Thyroid gland (tissue), 4 donors: Measurements from ENCODE around the gene ZNF281. TPM values are rescaled to one million over a fixed set of nuclear protein-coding genes. Genes with fewer than 3 reads are reported as not detected.

ENCODE experiments used
- DNase-seq, 2 donors: peaks; one replicate each; pipeline ENCODE4 v3.0.0-alpha.2; 2019
- H3K27ac ChIP-seq, 3 donors: fragments of 200-600 bp; sonication (generic); 1 replicate in 2 of 3; 2 replicates in 1 of 3; pipeline ENCODE4 v1.5.1; 2016 to 2019; ENCODE audit warnings: mild to moderate bottlenecking in 1 of 3, moderate library complexity in 1 of 3
- H3K27me3 ChIP-seq: fragments of 200-600 bp; sonication (generic); one replicate; pipeline ENCODE4 v1.5.1; 2019
- H3K36me3 ChIP-seq, 2 donors: fragments of 200-600 bp; sonication (generic); one replicate each; pipeline ENCODE4 v1.5.1; 2016 to 2019
- H3K4me1 ChIP-seq, 2 donors: fragments of 200-600 bp; sonication (generic); one replicate each; pipeline ENCODE4 v1.5.1; 2017 to 2019
- H3K4me3 ChIP-seq, 3 donors: fragments of 200-600 bp; sonication (generic); replicated peaks in 1 of 3; 1 replicate in 2 of 3; 2 replicates in 1 of 3; pipeline ENCODE4 v1.5.1; 2016; ENCODE audit warnings: mild to moderate bottlenecking in 1 of 3
- H3K9me3 ChIP-seq: fragments of 200-600 bp; sonication (generic); one replicate; pipeline ENCODE4 v1.5.1; 2017
- POLR2A ChIP-seq, 2 donors: fragments of 450-650 bp; IDR thresholded peaks; one replicate each; pipeline ENCODE4 v1.6.1; 2017; ENCODE audit warnings: antibody characterized with exemption in 2 of 2, mild to moderate bottlenecking in 2 of 2, moderate library complexity in 1 of 2
- WGBS, 2 donors: methylation state at CpG; one replicate each; pipeline ENCODE4 v1.1.5; 2017; 5-methylcytosine and 5-hydroxymethylcytosine counted together
- intact Hi-C: fragments of 100-400 bp; cut with DNase I; formaldehyde crosslinking; loops from one replicate; pipeline ENCODE4 v1.15.1; 2023
- total RNA-seq, 4 donors: library from RNA; depleted of rRNA; stranded (reverse); fragments of >200 nt; gene quantifications; one replicate each; pipeline ENCODE4 v1.2.3, GENCODE V29; 2016
- TF ChIP-seq, protein P1 (sequence below), 6 experiments: fragments of 200-600 bp in 3 of 6; fragments of 450-650 bp in 3 of 6; sonication (generic) in 3 of 6; IDR thresholded peaks; one replicate each; pipeline ENCODE4 v1.5.1; 2016 to 2019; ENCODE audit warnings: antibody characterized with exemption in 6 of 6, mild to moderate bottlenecking in 2 of 6, inconsistent platforms in 1 of 6, moderate library complexity in 1 of 6

Gene ZNF281
- total RNA-seq, 4 donors from 2014 or later = 9.8 to 16.9 (median 12.5) TPM

DNA sequence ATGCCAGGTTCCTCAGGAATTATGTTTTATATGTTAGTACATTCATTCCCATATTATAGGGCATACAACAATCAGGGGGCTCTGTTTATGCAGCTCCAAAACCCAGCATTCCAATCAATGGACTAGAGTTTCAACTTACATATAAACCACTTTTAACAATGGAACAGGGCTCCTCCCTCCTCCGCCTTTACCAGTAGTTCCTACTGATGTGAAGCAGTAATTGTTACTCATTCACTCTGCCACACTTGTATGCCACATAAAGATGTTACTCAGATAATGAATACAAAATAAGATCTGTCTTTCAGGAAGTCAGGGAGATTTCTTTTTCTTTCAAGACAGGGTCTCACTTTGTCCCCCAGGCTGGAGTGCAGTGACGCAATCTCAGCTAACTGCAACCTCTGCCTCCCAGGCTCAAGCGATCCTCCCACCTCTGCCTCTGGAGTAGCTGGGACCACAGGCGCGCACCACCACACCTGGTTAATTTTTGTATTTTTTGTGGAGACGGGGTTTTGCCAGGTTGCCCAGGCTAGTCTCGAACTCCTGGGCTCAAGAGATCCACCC, 17.1 kb downstream of the ZNF281 start:
- DNase-seq = no peak
- Histone ChIP-seq H3K27me3 (no peaks in the 10 kb centered on the region), H3K4me1 (no peaks in the 10 kb centered on the region), H3K9me3 (no peaks in the 10 kb centered on the region), H3K4me3 (no peak overlapping the region), H3K36me3 (no peaks in the 10 kb centered on the region), H3K27ac (no peak overlapping the region)
- 91 to 94% methylated on average over 7 of the region's 7 CpGs for WGBS, 2 donors
- TF ChIP-seq, protein P1, sequence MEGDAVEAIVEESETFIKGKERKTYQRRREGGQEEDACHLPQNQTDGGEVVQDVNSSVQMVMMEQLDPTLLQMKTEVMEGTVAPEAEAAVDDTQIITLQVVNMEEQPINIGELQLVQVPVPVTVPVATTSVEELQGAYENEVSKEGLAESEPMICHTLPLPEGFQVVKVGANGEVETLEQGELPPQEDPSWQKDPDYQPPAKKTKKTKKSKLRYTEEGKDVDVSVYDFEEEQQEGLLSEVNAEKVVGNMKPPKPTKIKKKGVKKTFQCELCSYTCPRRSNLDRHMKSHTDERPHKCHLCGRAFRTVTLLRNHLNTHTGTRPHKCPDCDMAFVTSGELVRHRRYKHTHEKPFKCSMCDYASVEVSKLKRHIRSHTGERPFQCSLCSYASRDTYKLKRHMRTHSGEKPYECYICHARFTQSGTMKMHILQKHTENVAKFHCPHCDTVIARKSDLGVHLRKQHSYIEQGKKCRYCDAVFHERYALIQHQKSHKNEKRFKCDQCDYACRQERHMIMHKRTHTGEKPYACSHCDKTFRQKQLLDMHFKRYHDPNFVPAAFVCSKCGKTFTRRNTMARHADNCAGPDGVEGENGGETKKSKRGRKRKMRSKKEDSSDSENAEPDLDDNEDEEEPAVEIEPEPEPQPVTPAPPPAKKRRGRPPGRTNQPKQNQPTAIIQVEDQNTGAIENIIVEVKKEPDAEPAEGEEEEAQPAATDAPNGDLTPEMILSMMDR (IDR thresholded peaks at IDR 0.05) = no peak
- no peak for TF ChIP-seq POLR2A (IDR thresholded peaks at IDR 0.05)
- intact Hi-C loops = no loop called here

DNA sequence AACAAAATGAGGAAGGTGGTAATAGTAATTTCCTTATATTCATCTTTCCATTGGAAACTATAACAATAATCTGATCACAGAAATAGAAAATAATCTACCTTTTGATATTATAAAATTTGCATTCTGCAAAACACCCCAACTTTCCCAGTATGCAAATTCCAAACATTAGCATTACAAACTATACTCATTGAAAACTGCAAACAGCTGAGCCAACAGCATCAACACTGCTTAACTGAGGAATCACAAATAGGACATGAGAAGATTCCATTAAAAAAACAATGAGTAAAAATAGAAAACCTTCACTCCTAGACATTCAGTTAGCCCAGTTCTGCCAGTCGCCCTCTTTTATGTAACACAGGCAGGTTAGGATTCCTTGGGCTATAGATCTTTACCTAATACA, 18.1 kb downstream of the ZNF281 start:
- H3K9me3 ChIP-seq = no peaks in the 10 kb centered on the region
- no peaks in the 10 kb centered on the region for H3K4me1 ChIP-seq
- intact Hi-C loops = no loop called here
- H3K27ac ChIP-seq = no peak overlapping the region
- H3K36me3 ChIP-seq = no peaks in the 10 kb centered on the region
- no peak for TF ChIP-seq POLR2A (IDR thresholded peaks at IDR 0.05)
- H3K27me3 ChIP-seq = no peaks in the 10 kb centered on the region
- no peak overlapping the region for H3K4me3 ChIP-seq
- no peak for DNase-seq
- WGBS, 2 donors = 74 to 76% methylated on average over 1 of the region's 1 CpG

DNA sequence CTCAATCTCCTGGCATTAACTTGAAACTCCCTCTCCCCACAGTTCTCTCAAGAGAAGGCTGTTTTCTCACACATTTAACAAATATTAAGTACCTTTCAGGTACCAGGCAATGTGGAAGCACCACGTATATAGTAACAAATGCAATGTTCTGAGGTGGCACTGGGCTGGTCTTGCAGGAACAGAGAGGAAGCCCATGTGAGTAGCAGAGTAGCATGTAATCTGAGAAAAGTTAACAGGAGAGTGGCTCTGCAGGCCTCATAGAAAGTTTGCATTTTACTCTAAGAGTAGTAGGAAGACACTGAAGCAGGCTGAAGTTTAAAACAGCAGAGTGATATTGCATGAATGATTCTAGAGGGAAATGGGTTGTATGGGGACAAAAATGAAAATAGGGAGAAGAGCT, 21.0 kb downstream of the ZNF281 start:
- H3K4me1 ChIP-seq = no peaks in the 10 kb centered on the region
- TF ChIP-seq, protein P1 (IDR thresholded peaks at IDR 0.05) = no peak
- TF ChIP-seq POLR2A (IDR thresholded peaks at IDR 0.05) = no peak
- intact Hi-C loops = no loop called here
- no peaks in the 10 kb centered on the region for H3K27me3 ChIP-seq
- H3K4me3 ChIP-seq = no peak overlapping the region
- H3K36me3 ChIP-seq = no peaks in the 10 kb centered on the region
- no peak for DNase-seq
- H3K9me3 ChIP-seq = no peaks in the 10 kb centered on the region
- WGBS, 2 donors = 75 to 76% methylated on average over 1 of the region's 1 CpG
- no peak overlapping the region for H3K27ac ChIP-seq

DNA sequence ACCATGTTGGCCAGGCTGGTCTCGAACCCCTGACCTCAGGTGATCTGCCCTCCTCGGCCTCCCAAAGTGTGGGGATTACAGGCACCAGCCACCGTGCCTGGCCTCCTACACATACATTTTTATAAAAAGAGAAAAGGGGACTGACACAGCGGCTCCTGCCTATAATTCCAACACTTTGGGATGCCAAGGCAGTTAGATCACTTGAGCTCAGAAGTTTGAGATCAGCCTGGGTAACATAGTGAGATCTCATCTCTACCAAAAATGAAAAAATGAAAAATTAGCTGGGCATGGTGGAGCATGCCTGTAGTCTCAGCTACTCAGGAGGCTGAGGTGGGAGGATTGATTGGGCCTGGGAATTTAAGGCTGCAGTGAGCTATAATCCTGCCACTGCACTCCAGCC, 23.4 kb downstream of the ZNF281 start:
- no peak for DNase-seq
- Histone ChIP-seq H3K4me1 (no peaks in the 10 kb centered on the region), H3K27ac (no peak overlapping the region), H3K36me3 (no peaks in the 10 kb centered on the region), H3K27me3 (no peaks in the 10 kb centered on the region), H3K9me3 (no peaks in the 10 kb centered on the region), H3K4me3 (no peak overlapping the region)
- intact Hi-C loops = no loop called here
- 95 to 97% methylated on average over 4 of the region's 4 CpGs for WGBS, 2 donors
- TF ChIP-seq, protein P1 (IDR thresholded peaks at IDR 0.05) = no peak
- no peak for TF ChIP-seq POLR2A (IDR thresholded peaks at IDR 0.05)

DNA sequence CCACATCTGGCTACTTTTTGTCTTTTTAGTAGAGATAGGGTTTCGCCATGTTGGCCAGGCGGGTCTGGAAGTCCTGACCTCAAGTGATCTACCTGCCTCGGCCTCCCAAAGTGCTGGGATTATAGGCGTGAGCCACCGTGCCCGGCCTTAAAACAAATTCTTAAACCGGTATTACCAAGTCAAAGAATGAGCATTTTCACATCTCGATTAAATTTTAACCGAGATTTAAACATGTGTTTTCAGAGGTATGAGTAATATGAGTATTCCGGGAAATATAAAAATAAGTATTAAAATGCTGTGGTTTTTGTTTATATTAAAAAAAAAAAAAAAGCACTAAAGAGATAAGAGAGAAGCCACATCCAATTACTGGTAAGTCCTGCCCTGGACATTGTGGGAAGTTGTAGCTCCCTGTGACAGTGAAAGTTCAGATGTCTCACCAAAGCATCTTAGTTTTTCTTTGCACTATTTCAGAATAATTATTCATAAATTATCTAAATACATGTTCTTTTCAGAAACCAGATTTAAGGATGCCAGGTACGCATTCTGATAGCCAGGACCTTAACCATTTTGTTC, 24.9 kb downstream of the ZNF281 start:
- 98% methylated on average over 11 of the region's 11 CpGs for WGBS, 2 donors
- no peaks in the 10 kb centered on the region for H3K27me3 ChIP-seq
- no peaks in the 10 kb centered on the region for H3K9me3 ChIP-seq
- no peaks in the 10 kb centered on the region for H3K36me3 ChIP-seq
- no peak overlapping the region for H3K27ac ChIP-seq
- no peak overlapping the region for H3K4me3 ChIP-seq
- no peaks in the 10 kb centered on the region for H3K4me1 ChIP-seq
- no peak for TF ChIP-seq POLR2A (IDR thresholded peaks at IDR 0.05)
- TF ChIP-seq, protein P1 (IDR thresholded peaks at IDR 0.05) = no peak
- intact Hi-C loops = no loop called here
- DNase-seq = no peak
